ENCODE results near the gene TMTC3. TPM values are rescaled to one million over a fixed set of nuclear protein-coding genes. Genes with fewer than 3 reads are reported as not detected.
A peak's percentile ranks its signal among the peaks of the same experiment; 100 is the strongest.

TMTC3 gene
- total and polyA plus RNA-seq, 2 of the 8 experiments (the other 6 are each of a cell fraction or from before 2014, with no cell fraction given), result 7.0 to 45.1 TPM

- TF ChIP-seq SIN3A (conservative IDR thresholded peaks at IDR 0.05 in 1 of 2, IDR thresholded peaks at IDR 0.05 in 1 of 2; ENCODE audit: low read depth in 1 of 2, low read length in 2 of 2) (peak; percentile 67 to 85; a peak in 2 of 4 replicates), KDM5A (IDR thresholded peaks at IDR 0.05; ENCODE audit: low read length) (peak; percentile 13; the same call in 1 of the 2 replicates), EGR1 (IDR thresholded peaks at IDR 0.05; ENCODE audit: borderline replicate concordance, low read depth, low read length) (no peak), BACH1 (IDR thresholded peaks at IDR 0.05; ENCODE audit: low read length) (no peak), SP4 (IDR thresholded peaks at IDR 0.05; ENCODE audit: low read length) (peak; percentile 22; the same call in 1 of the 2 replicates), RXRA (IDR thresholded peaks at IDR 0.05; ENCODE audit: insufficient read depth, low read depth, low read length) (no peak), SP1 (IDR thresholded peaks at IDR 0.05; ENCODE audit: low read depth, low read length) (no peak), HDAC2 (IDR thresholded peaks at IDR 0.05; ENCODE audit: borderline replicate concordance in 1 of 2, low read depth in 2 of 2, low read length in 2 of 2) (peak in 1 of 2 experiments; percentile 93; a peak in 2 of 4 replicates), RFX5 (IDR thresholded peaks at IDR 0.05; ENCODE audit: borderline replicate concordance, low read depth, low read length) (no peak), E2F6 (IDR thresholded peaks at IDR 0.05) (peak; percentile 64; the same call in 1 of the 2 replicates), ZNF274 (IDR thresholded peaks at IDR 0.05; ENCODE audit: borderline replicate concordance, extremely low read depth, low read length) (no peak), CBX8 (IDR thresholded peaks at IDR 0.05; ENCODE audit: borderline replicate concordance, low read depth, low read length) (no peak), CBX5 (IDR thresholded peaks at IDR 0.05; ENCODE audit: low read depth, low read length) (no peak), HDAC6 (IDR thresholded peaks at IDR 0.05; ENCODE audit: low read depth, low read length) (no peak)
Observed at GRCh38 chr12:88141774-88142609, at the start of gene TMTC3, which contains the start of gene CEP290 (continued).

Measured in H1 (cell line).